HCT116 (cell line): Measurements from ENCODE around the gene RGS7.

Source experiments
- CEBPB ChIP-seq: IDR thresholded peaks from 2 replicates; pipeline ENCODE4 v1.6.1; 2012; ENCODE audit warnings: low read depth
- CTCF ChIP-seq, 3 experiments: fragments of 200-600 bp in 1 of 3; sonication (generic) in 1 of 3; IDR thresholded peaks in 2 of 3; conservative IDR thresholded peaks in 1 of 3; 2 replicates each; pipeline ENCODE4 v1.5.1; 2012 to 2017; ENCODE audit warnings: low read depth in 2 of 3, low read length in 2 of 3, antibody characterized with exemption in 1 of 3, borderline replicate concordance in 1 of 3, control low read depth in 1 of 3, mild to moderate bottlenecking in 1 of 3, mixed read lengths in 1 of 3, mixed run types in 1 of 3, moderate library complexity in 1 of 3; ENCODE audit not compliant: insufficient read depth in 1 of 3
- EGR1 ChIP-seq: IDR thresholded peaks from 2 replicates; pipeline ENCODE4 v1.6.1; 2012; ENCODE audit warnings: low read depth
- FOSL1 ChIP-seq: IDR thresholded peaks from 2 replicates; pipeline ENCODE4 v1.6.1; 2012; ENCODE audit warnings: low read depth
- POLR2A ChIP-seq: IDR thresholded peaks from 2 replicates; pipeline ENCODE4 v1.7.0; 2011; ENCODE audit warnings: borderline replicate concordance; ENCODE audit not compliant: insufficient read depth, insufficient read length; ENCODE audit errors: extremely low read depth
- POLR2AphosphoS5 ChIP-seq: IDR thresholded peaks from 2 replicates; pipeline ENCODE4 v1.6.1; 2011; ENCODE audit warnings: mild to moderate bottlenecking, low read depth, low read length, moderate library complexity
- REST ChIP-seq: IDR thresholded peaks from 2 replicates; pipeline ENCODE4 v1.6.1; 2012; ENCODE audit warnings: low read depth
- SRF ChIP-seq: IDR thresholded peaks from 2 replicates; pipeline ENCODE4 v1.6.1; 2012; ENCODE audit warnings: low read depth
- YY1 ChIP-seq: IDR thresholded peaks from 2 replicates; pipeline ENCODE4 v1.6.1; 2011; ENCODE audit warnings: low read length, low read depth, moderate library complexity, mild to moderate bottlenecking; ENCODE audit not compliant: insufficient replicate concordance; ENCODE audit errors: extremely low read depth
- ZBTB33 ChIP-seq: IDR thresholded peaks from 2 replicates; pipeline ENCODE4 v1.6.1; 2011; ENCODE audit warnings: mild to moderate bottlenecking, low read length, moderate library complexity; ENCODE audit not compliant: insufficient replicate concordance; ENCODE audit errors: extremely low read depth

GRCh38 chr1:241276391-241276790 is 80.6 kb downstream of the RGS7 start:
- TF ChIP-seq CEBPB (no peak), CTCF (IDR thresholded peaks at IDR 0.05 in 2 of 3, conservative IDR thresholded peaks at IDR 0.05 in 1 of 3; ENCODE audit: borderline replicate concordance in 1 of 3, insufficient read depth in 1 of 3, low read depth in 2 of 3, low read length in 2 of 3) (no peak), POLR2A (no peak), ZBTB33 (no peak), REST (no peak), FOSL1 (no peak), SRF (no peak), YY1 (no peak), EGR1 (no peak), POLR2AphosphoS5 (no peak)
